ENCODE measurements around the gene CSNK2B.
A peak's percentile ranks its signal among the peaks of the same experiment; 100 is the strongest.

CSNK2B gene

DNA sequence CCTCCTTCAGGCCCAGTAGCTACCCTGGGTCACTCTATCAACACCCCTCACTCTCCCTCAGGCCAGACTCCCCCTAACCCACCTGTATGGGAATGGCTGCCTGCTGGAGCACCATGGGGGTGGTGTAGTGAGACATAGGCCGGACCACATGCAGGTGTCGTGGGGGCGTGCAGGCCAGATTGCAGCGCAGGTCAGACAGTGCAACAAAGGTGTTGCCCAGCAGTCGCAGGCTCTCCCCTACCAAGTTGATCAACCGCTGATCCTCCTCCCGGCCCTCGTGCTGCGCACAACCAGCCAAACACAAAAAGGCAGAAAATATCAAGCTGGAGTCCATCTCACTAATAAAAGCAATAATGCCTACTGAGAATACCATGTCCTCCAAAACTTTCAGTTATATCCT is 20.6 kb upstream of the CSNK2B start:
- Histone ChIP-seq H3K27me3 (ENCODE audit: control insufficient read depth, insufficient read depth, low read length) (no peaks in the 10 kb centered on the region), H3K4me1 (no peaks in the 10 kb centered on the region), H3K27ac (no peak overlapping the region), H2AFZ (no peak overlapping the region), H3K9ac (no peak overlapping the region), H3K36me3 (ENCODE audit: control insufficient read depth, insufficient read depth, low read length) (no peaks in the 10 kb centered on the region), H3K9me3 (ENCODE audit: control insufficient read depth, low read length) (no peaks in the 10 kb centered on the region), H3K4me3 (ENCODE audit: low read depth, low read length) (no peak overlapping the region), H3K4me2 (ENCODE audit: low read length) (no peak overlapping the region), H3K79me2 (peaks cover 10% of the 10 kb centered on the region)
- TF ChIP-seq, protein P1, sequence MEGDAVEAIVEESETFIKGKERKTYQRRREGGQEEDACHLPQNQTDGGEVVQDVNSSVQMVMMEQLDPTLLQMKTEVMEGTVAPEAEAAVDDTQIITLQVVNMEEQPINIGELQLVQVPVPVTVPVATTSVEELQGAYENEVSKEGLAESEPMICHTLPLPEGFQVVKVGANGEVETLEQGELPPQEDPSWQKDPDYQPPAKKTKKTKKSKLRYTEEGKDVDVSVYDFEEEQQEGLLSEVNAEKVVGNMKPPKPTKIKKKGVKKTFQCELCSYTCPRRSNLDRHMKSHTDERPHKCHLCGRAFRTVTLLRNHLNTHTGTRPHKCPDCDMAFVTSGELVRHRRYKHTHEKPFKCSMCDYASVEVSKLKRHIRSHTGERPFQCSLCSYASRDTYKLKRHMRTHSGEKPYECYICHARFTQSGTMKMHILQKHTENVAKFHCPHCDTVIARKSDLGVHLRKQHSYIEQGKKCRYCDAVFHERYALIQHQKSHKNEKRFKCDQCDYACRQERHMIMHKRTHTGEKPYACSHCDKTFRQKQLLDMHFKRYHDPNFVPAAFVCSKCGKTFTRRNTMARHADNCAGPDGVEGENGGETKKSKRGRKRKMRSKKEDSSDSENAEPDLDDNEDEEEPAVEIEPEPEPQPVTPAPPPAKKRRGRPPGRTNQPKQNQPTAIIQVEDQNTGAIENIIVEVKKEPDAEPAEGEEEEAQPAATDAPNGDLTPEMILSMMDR (IDR thresholded peaks at IDR 0.05): no peak

DNA sequence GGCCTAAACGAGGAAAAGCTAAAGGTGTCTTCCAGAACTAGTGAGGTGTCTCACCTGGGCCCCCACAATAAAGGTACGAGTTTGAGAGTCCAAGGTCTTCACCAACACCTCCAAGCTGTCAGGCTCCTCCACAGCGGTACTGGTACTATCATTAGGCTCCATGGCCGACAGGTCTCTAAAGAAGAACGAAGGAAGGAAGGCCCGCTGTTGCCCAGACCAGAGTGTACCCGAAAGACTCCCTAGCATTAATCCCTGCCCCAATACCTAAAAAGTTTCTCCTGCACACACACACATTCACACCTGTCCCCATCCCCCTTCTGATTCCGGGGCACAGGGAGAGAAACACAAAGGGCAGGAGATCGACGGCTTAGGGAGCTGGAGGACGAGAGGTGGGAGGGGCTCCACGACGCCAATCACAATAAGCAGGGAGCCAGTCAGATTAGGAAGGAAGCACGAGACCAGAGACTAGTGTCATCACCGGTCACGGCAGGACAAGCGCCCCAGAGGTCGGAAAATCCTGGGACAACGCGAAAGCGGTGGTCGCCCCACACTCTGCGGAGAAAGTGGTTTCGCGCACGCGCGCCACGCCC is 14.2 kb upstream of the CSNK2B start:
- Histone ChIP-seq H3K4me1 (peaks cover 12% of the 10 kb centered on the region), H3K9ac (no peak overlapping the region), H3K9me3 (ENCODE audit: control insufficient read depth, low read length) (no peaks in the 10 kb centered on the region), H3K27ac (peak overlapping the region; percentile 99), H3K4me3 (ENCODE audit: low read depth, low read length) (peak overlapping the region; percentile 87), H3K27me3 (ENCODE audit: control insufficient read depth, insufficient read depth, low read length) (no peaks in the 10 kb centered on the region), H3K4me2 (ENCODE audit: low read length) (peak overlapping the region; percentile 88), H2AFZ (peak overlapping the region; percentile 88), H3K79me2 (peaks cover 19% of the 10 kb centered on the region), H3K36me3 (ENCODE audit: control insufficient read depth, insufficient read depth, low read length) (no peaks in the 10 kb centered on the region)
- TF ChIP-seq, protein P1 (IDR thresholded peaks at IDR 0.05): no peak

DNA sequence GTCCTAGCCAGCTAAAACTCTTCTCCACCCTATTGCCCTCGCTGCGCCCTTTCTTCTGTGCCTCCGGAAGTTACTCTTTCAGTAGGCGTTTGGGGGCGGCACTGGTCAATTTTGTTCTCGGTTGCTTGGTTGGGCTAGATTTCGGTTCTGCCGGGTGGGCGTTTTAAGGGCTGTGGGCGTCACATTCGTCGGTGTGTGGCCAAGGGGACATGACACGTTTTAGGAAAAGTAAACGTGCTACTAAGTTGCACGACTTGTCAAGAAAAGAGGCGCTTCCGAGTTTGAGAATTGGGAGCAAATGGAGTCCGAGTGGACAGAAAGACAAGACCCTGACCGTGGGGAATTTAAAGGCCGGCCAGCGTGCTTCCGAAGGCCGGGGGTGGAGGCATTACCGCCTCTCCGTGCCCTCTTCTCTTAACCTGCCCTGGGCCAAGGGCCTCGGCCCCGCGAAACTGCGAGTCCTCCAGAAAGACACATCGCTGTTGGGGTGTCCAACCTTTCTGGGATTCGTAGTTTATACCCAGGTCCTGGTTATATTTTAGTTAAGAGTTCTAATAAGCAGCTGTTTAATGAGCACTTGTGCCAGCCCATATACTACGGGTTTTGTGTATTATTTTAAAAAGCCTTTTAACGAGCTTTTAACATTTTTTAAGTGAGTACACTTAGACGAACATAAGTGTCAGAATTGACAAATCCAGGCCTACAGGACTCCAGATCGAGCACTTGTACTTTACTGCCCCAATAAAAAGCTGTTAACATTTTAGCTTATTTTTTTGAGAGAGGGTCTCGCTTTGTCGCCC is 12.8 kb upstream of the CSNK2B start:
- TF ChIP-seq, protein P1 (IDR thresholded peaks at IDR 0.05): no peak
- Histone ChIP-seq H3K79me2 (peaks cover 27% of the 10 kb centered on the region), H3K4me1 (peaks cover 12% of the 10 kb centered on the region), H3K9me3 (ENCODE audit: control insufficient read depth, low read length) (no peaks in the 10 kb centered on the region), H3K4me2 (ENCODE audit: low read length) (peak overlapping the region; percentile 88), H3K27ac (peak overlapping the region; percentile 99), H3K27me3 (ENCODE audit: control insufficient read depth, insufficient read depth, low read length) (no peaks in the 10 kb centered on the region), H3K9ac (peak overlapping the region; percentile 67), H3K36me3 (ENCODE audit: control insufficient read depth, insufficient read depth, low read length) (no peaks in the 10 kb centered on the region), H3K4me3 (ENCODE audit: low read depth, low read length) (peak overlapping the region; percentile 87), H2AFZ (peak overlapping the region; percentile 88)

DNA sequence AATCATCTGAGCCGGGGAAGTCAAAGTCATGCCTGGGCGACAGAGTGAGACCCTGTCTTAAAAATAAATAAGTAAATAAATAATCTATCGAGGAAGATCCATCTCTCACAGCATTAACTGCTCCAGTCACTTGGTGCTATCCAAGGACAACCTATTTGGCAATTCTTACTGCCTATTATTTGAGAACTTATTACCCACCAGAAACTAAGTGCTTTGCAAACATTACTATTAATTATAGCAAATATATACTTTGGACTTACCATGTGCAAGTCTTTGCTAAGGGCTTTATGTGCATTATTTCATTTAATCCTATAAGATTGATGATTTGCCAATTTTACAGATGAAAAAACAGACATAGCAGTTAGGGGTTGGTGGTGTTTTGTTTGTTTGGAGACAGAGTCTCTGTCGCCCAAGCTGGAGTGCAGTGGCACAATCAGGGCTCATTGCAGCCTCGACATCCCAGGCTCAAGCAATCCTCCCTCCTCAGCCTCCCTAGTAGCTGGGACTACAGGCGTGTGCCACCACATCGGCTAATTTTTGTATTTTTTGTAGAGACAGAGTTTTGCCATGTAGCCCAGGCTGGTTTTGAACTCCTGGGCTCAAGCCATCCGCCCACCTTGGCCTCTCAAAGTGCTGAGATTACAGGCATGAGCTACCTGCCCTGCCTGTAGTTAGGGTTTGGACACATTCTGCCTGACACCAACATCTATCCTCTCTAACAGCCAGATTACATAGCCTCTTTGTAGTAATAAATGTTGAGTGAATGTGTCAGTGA is 11.1 kb upstream of the CSNK2B start:
- Histone ChIP-seq H3K4me3 (ENCODE audit: low read depth, low read length) (no peak overlapping the region), H3K4me1 (peaks cover 16% of the 10 kb centered on the region), H3K27me3 (ENCODE audit: control insufficient read depth, insufficient read depth, low read length) (no peaks in the 10 kb centered on the region), H3K4me2 (ENCODE audit: low read length) (no peak overlapping the region), H3K36me3 (ENCODE audit: control insufficient read depth, insufficient read depth, low read length) (no peaks in the 10 kb centered on the region), H3K9me3 (ENCODE audit: control insufficient read depth, low read length) (no peaks in the 10 kb centered on the region), H2AFZ (no peak overlapping the region), H3K79me2 (peaks cover 31% of the 10 kb centered on the region), H3K27ac (no peak overlapping the region), H3K9ac (no peak overlapping the region)
- TF ChIP-seq, protein P1 (IDR thresholded peaks at IDR 0.05): no peak
